Measurements from ENCODE around the gene ACSM4. TPM values are rescaled to one million over a fixed set of nuclear protein-coding genes. Genes with fewer than 3 reads are reported as not detected.

Gene ACSM4
- total RNA-seq, 2 experiments from 2014 or later = not detected

GRCh38 chr12:7351177-7351576 is 47.3 kb downstream of the ACSM4 start:
- H3K4me3 Mint-ChIP-seq = no peak overlapping the region
- no peak overlapping the region for H3K27ac Mint-ChIP-seq
- POLR2A ChIA-PET = no interaction called here
- H3K9me3 Mint-ChIP-seq = no peaks in the 10 kb centered on the region
- H3K4me1 Mint-ChIP-seq = peaks cover 22% of the 10 kb centered on the region
- H3K27me3 Mint-ChIP-seq = peaks cover 3% of the 10 kb centered on the region
- no peaks in the 10 kb centered on the region for H3K36me3 Mint-ChIP-seq (ENCODE audit: low read depth)
- CTCF ChIA-PET = no interaction called here
- DNase-seq = no peak

- Mint-ChIP-seq H3K27me3 (peaks cover 5% of the 10 kb centered on the region), H3K9me3 (no peaks in the 10 kb centered on the region), H3K4me1 (peaks cover 12% of the 10 kb centered on the region), H3K36me3 (ENCODE audit: low read depth) (no peaks in the 10 kb centered on the region), H3K4me3 (no peak overlapping the region), H3K27ac (no peak overlapping the region)
- POLR2A ChIA-PET = no interaction called here
- CTCF ChIA-PET = no interaction called here
- DNase-seq = no peak
These were observed 48.8 kb downstream of the ACSM4 start for GRCh38 chr12:7352661-7353060.

- Mint-ChIP-seq H3K4me1 (peaks cover 12% of the 10 kb centered on the region), H3K36me3 (ENCODE audit: low read depth) (no peaks in the 10 kb centered on the region), H3K27ac (no peak overlapping the region), H3K27me3 (peaks cover 5% of the 10 kb centered on the region), H3K9me3 (no peaks in the 10 kb centered on the region), H3K4me3 (no peak overlapping the region)
- ChIA-PET POLR2A (no interaction called here), CTCF (no interaction called here)
- DNase-seq = no peak
These were observed 50.7 kb downstream of the ACSM4 start for GRCh38 chr12:7354529-7354928.

- ChIA-PET CTCF (no interaction called here), POLR2A (no interaction called here)
- no peak overlapping the region for H3K4me3 Mint-ChIP-seq
- no peaks in the 10 kb centered on the region for H3K9me3 Mint-ChIP-seq
- H3K4me1 Mint-ChIP-seq = no peaks in the 10 kb centered on the region
- H3K27ac Mint-ChIP-seq = no peak overlapping the region
- no peak for DNase-seq
- no peaks in the 10 kb centered on the region for H3K36me3 Mint-ChIP-seq (ENCODE audit: low read depth)
- H3K27me3 Mint-ChIP-seq = peaks cover 3% of the 10 kb centered on the region
These were observed 57.4 kb downstream of the ACSM4 start for GRCh38 chr12:7361265-7361664.

GRCh38 chr12:7362734-7363133 is 58.9 kb downstream of the ACSM4 start:
- H3K36me3 Mint-ChIP-seq (ENCODE audit: low read depth) = no peaks in the 10 kb centered on the region
- DNase-seq = no peak
- H3K27ac Mint-ChIP-seq = no peak overlapping the region
- H3K9me3 Mint-ChIP-seq = no peaks in the 10 kb centered on the region
- H3K27me3 Mint-ChIP-seq = peaks cover 1% of the 10 kb centered on the region
- no peak overlapping the region for H3K4me3 Mint-ChIP-seq
- ChIA-PET CTCF (no interaction called here), POLR2A (no interaction called here)
- H3K4me1 Mint-ChIP-seq = no peaks in the 10 kb centered on the region

GRCh38 chr12:7369274-7369729 is 65.4 kb downstream of the ACSM4 start:
- Mint-ChIP-seq H3K9me3 (no peaks in the 10 kb centered on the region), H3K27ac (no peak overlapping the region), H3K4me3 (no peak overlapping the region), H3K4me1 (no peaks in the 10 kb centered on the region), H3K27me3 (peaks cover 2% of the 10 kb centered on the region), H3K36me3 (ENCODE audit: low read depth) (no peaks in the 10 kb centered on the region)
- ChIA-PET CTCF (no interaction called here), POLR2A (no interaction called here)
- DNase-seq = no peak

- DNase-seq = no peak
- Mint-ChIP-seq H3K4me3 (no peak overlapping the region), H3K27me3 (peaks cover 6% of the 10 kb centered on the region), H3K36me3 (ENCODE audit: low read depth) (no peaks in the 10 kb centered on the region), H3K27ac (no peak overlapping the region), H3K9me3 (no peaks in the 10 kb centered on the region), H3K4me1 (no peaks in the 10 kb centered on the region)
- ChIA-PET POLR2A (no interaction called here), CTCF (no interaction called here)
These were observed 69.4 kb downstream of the ACSM4 start for GRCh38 chr12:7373226-7373625.

- Mint-ChIP-seq H3K27ac (no peak overlapping the region), H3K4me1 (no peaks in the 10 kb centered on the region), H3K36me3 (ENCODE audit: low read depth) (no peaks in the 10 kb centered on the region), H3K9me3 (no peaks in the 10 kb centered on the region), H3K27me3 (peaks cover 6% of the 10 kb centered on the region), H3K4me3 (no peak overlapping the region)
- POLR2A ChIA-PET = no interaction called here
- peak; percentile 30 for DNase-seq
- CTCF ChIA-PET = no interaction called here
These were observed 70.7 kb downstream of the ACSM4 start for GRCh38 chr12:7374423-7375144.

- H3K4me3 Mint-ChIP-seq = no peak overlapping the region
- H3K36me3 Mint-ChIP-seq (ENCODE audit: low read depth) = no peaks in the 10 kb centered on the region
- H3K9me3 Mint-ChIP-seq = no peaks in the 10 kb centered on the region
- ChIA-PET POLR2A (no interaction called here), CTCF (no interaction called here)
- peaks cover 6% of the 10 kb centered on the region for H3K27me3 Mint-ChIP-seq
- no peak overlapping the region for H3K27ac Mint-ChIP-seq
- no peak for DNase-seq
- no peaks in the 10 kb centered on the region for H3K4me1 Mint-ChIP-seq
These were observed 71.3 kb downstream of the ACSM4 start for GRCh38 chr12:7375145-7375543.

- Mint-ChIP-seq H3K9me3 (no peaks in the 10 kb centered on the region), H3K4me1 (no peaks in the 10 kb centered on the region), H3K27ac (no peak overlapping the region), H3K4me3 (no peak overlapping the region), H3K36me3 (ENCODE audit: low read depth) (no peaks in the 10 kb centered on the region), H3K27me3 (peaks cover 6% of the 10 kb centered on the region)
- ChIA-PET POLR2A (no interaction called here), CTCF (no interaction called here)
- DNase-seq = no peak
These were observed 72.3 kb downstream of the ACSM4 start for GRCh38 chr12:7376196-7376595.

Other genes starting within 250 kb of the ACSM4 start
- 1 to 10 TPM; 1.7 TPM for gene C1S, start 243.4 kb upstream of the ACSM4 start, total RNA-seq
- gene C1R, start 211.6 kb upstream of the ACSM4 start, total RNA-seq = 1 to 10 TPM; 2.7 to 3.8 TPM
- 10 to 100 TPM; 26.5 to 28.8 TPM for gene C1RL, start 194.9 kb upstream of the ACSM4 start, total RNA-seq
- gene RBP5, start 175.2 kb upstream of the ACSM4 start, total RNA-seq = 1 to 10 TPM in 1 of 2 experiments, under 1 TPM in 1; 0.86 to 1.8 TPM
- 100 to 1,000 TPM; 148 to 152 TPM for gene CLSTN3, start 173.7 kb upstream of the ACSM4 start, total RNA-seq
- 10 to 100 TPM; 15.0 to 15.4 TPM for gene PEX5, start 114.4 kb upstream of the ACSM4 start, total RNA-seq
- not detected for gene CD163L1, start 140.1 kb downstream of the ACSM4 start, total RNA-seq
- not detected for gene CD163, start 199.7 kb downstream of the ACSM4 start, total RNA-seq

Data from activated CD4-positive, alpha-beta memory T cell treated with anti-CD3 and anti-CD28 coated beads, Interleukin-2, amount 10 ng/mL, durations not matched to agents 7 days and 5 days (primary cell).